ENCODE results near the gene NRTN.

The NRTN gene

DNA sequence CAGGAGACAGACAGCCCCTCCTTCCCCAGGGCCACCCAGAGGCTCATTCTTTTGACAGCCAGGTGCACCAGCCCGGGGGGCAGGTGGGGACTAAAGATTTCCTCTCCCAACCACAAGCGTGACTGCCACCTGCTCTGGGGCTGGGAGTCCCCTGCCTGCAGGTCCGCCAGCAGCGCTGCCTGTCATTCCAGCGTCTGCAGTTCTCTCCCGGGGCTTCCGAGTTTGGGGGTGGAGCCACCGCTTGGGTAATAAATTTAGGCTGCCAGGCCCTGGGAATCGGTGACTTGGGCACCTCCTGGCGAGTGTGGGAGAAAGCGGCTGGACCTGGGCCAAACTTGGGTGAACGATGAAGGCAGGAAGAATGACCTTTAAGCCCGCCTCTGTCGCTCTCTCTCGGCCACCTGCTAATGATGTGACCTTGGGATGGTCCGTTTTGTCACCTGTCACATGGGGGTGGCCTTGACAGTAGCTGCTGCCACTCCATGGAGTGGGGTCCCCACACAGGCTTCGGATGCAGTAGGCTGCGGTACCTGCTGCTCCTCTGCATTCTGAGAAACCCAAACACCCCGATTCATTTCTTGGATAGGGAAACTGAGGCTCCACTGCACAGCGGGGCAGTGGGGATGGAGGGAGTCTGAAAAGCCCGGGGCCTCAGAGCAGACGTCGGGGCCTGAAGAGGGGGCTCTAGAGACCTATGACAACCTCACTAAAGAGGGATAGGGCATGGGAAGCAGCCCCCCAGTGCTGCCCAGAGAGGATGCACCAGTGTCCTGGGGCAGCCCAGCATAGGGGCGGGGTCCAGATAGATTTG, 21.9 kb downstream of the NRTN start:
- WGBS (ENCODE audit: extremely low coverage, insufficient coverage, low lambda C conversion rate), result no CpG with 5 or more reads among the region's 24 CpGs
- H3K27ac ChIP-seq (ENCODE audit: low read depth, low read length), result no peak overlapping the region

DNA sequence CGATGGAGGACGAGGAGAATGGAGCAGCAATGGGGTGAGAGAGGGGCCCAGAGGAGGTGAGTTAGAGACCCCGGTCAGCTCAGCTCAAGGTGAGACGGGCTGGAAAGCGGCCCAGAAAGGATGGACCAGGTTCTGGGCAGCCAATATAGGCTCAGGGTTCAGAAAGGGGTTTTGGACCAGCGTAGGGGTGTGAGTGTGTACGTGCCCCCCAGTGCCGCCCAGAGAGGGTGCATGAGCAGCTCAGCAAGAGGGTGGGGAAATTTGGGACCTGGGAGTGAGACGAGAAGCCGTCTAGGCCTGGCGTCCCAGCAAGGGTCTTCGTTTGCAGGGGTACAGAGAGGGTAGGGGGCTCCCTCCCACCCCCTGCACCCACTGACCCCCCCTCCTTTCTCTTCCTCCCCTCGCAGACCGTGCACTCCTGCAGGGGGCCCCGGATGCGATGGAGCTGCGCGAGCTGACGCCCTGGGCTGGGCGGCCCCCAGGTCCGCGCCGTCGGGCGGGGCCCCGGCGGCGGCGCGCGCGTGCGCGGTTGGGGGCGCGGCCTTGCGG, 22.5 kb downstream of the NRTN start:
- no peak overlapping the region for H3K4me3 ChIP-seq (ENCODE audit: low read length)
- H3K79me1 ChIP-seq (ENCODE audit: low read length), result no peaks in the 10 kb centered on the region
- no peaks in the 10 kb centered on the region for H3K79me2 ChIP-seq (ENCODE audit: control insufficient read depth, insufficient read depth, low read length)
- no peak overlapping the region for H2BK15ac ChIP-seq (replicated peaks; ENCODE audit: low read depth)
- H3K36me3 ChIP-seq (ENCODE audit: control insufficient read depth, insufficient read depth, low read length), result no peaks in the 10 kb centered on the region
- no peak overlapping the region for H3K4me2 ChIP-seq (ENCODE audit: low read length)
- no peak overlapping the region for H4K8ac ChIP-seq (ENCODE audit: low read depth, low read length)
- no peak overlapping the region for H3K27ac ChIP-seq (ENCODE audit: low read depth, low read length)
- no CpG with 5 or more reads among the region's 37 CpGs for WGBS (ENCODE audit: extremely low coverage, insufficient coverage, low lambda C conversion rate)
- peaks cover 3% of the 10 kb centered on the region for H3K4me1 ChIP-seq (ENCODE audit: control insufficient read depth, low read depth, low read length)
- no peak overlapping the region for H2BK5ac ChIP-seq (ENCODE audit: low read length)
- H3K23ac ChIP-seq (ENCODE audit: low read length), result no peak overlapping the region
- H2AK5ac ChIP-seq (ENCODE audit: low read length), result no peak overlapping the region
- H3K9ac ChIP-seq (ENCODE audit: low read length), result peak overlapping the region; percentile 98
- no peak overlapping the region for H4K5ac ChIP-seq (ENCODE audit: low read length)
- DNase-seq, result no peak
- no peaks in the 10 kb centered on the region for H3K27me3 ChIP-seq (ENCODE audit: insufficient read depth, low read length, poor library complexity)
- H3K56ac ChIP-seq (ENCODE audit: low read length), result peak overlapping the region; percentile 96
- no peak overlapping the region for H2BK120ac ChIP-seq (ENCODE audit: low read depth, low read length)
- no peak overlapping the region for H3K18ac ChIP-seq (ENCODE audit: low read length)
- H3K4ac ChIP-seq (ENCODE audit: low read depth, low read length), result peak overlapping the region; percentile 41

More for the DNA sequence above, 21.9 kb downstream of the NRTN start:
- Histone ChIP-seq H2AK5ac (ENCODE audit: low read length) (no peak overlapping the region), H4K5ac (ENCODE audit: low read length) (no peak overlapping the region), H3K79me2 (ENCODE audit: control insufficient read depth, insufficient read depth, low read length) (no peaks in the 10 kb centered on the region), H3K4me3 (ENCODE audit: low read length) (no peak overlapping the region), H2BK5ac (ENCODE audit: low read length) (no peak overlapping the region), H3K4me1 (ENCODE audit: control insufficient read depth, low read depth, low read length) (peaks cover 3% of the 10 kb centered on the region), H3K18ac (ENCODE audit: low read length) (no peak overlapping the region), H3K9ac (ENCODE audit: low read length) (no peak overlapping the region), H3K36me3 (ENCODE audit: control insufficient read depth, insufficient read depth, low read length) (no peaks in the 10 kb centered on the region), H3K23ac (ENCODE audit: low read length) (no peak overlapping the region), H3K56ac (ENCODE audit: low read length) (no peak overlapping the region), H4K8ac (ENCODE audit: low read depth, low read length) (no peak overlapping the region), H3K79me1 (ENCODE audit: low read length) (no peaks in the 10 kb centered on the region), H2BK15ac (replicated peaks; ENCODE audit: low read depth) (no peak overlapping the region), H2BK120ac (ENCODE audit: low read depth, low read length) (no peak overlapping the region), H3K27me3 (ENCODE audit: insufficient read depth, low read length, poor library complexity) (no peaks in the 10 kb centered on the region), H3K4ac (ENCODE audit: low read depth, low read length) (no peak overlapping the region), H3K4me2 (ENCODE audit: low read length) (no peak overlapping the region)
- peak; percentile 76 for DNase-seq

GRCh38 chr19:5827891-5828660, 23.2 kb downstream of the NRTN start:
- no peak overlapping the region for H2BK15ac ChIP-seq (replicated peaks; ENCODE audit: low read depth)
- no peak overlapping the region for H2BK120ac ChIP-seq (ENCODE audit: low read depth, low read length)
- peak overlapping the region; percentile 54 for H2BK5ac ChIP-seq (ENCODE audit: low read length)
- peak overlapping the region; percentile 5 for H4K5ac ChIP-seq (ENCODE audit: low read length)
- WGBS (ENCODE audit: extremely low coverage, insufficient coverage, low lambda C conversion rate), result no CpG with 5 or more reads among the region's 91 CpGs
- no peak overlapping the region for H4K8ac ChIP-seq (ENCODE audit: low read depth, low read length)
- H2AK5ac ChIP-seq (ENCODE audit: low read length), result no peak overlapping the region
- peaks cover 3% of the 10 kb centered on the region for H3K4me1 ChIP-seq (ENCODE audit: control insufficient read depth, low read depth, low read length)
- no peaks in the 10 kb centered on the region for H3K79me1 ChIP-seq (ENCODE audit: low read length)
- H3K36me3 ChIP-seq (ENCODE audit: control insufficient read depth, insufficient read depth, low read length), result no peaks in the 10 kb centered on the region
- peak; percentile 96 for DNase-seq
- peak overlapping the region; percentile 59 for H3K27ac ChIP-seq (ENCODE audit: low read depth, low read length)
- H3K4me3 ChIP-seq (ENCODE audit: low read length), result peak overlapping the region; percentile 83
- H3K4ac ChIP-seq (ENCODE audit: low read depth, low read length), result peak overlapping the region; percentile 62
- peak overlapping the region; percentile 98 for H3K4me2 ChIP-seq (ENCODE audit: low read length)
- no peaks in the 10 kb centered on the region for H3K27me3 ChIP-seq (ENCODE audit: insufficient read depth, low read length, poor library complexity)
- peak overlapping the region; percentile 10 for H3K18ac ChIP-seq (ENCODE audit: low read length)
- H3K9ac ChIP-seq (ENCODE audit: low read length), result peak overlapping the region; percentile 98
- H3K23ac ChIP-seq (ENCODE audit: low read length), result peak overlapping the region; percentile 89
- peak overlapping the region; percentile 96 for H3K56ac ChIP-seq (ENCODE audit: low read length)
- H3K79me2 ChIP-seq (ENCODE audit: control insufficient read depth, insufficient read depth, low read length), result no peaks in the 10 kb centered on the region

GRCh38 chr19:5828661-5829566, 24.0 kb downstream of the NRTN start:
- Histone ChIP-seq H3K36me3 (ENCODE audit: control insufficient read depth, insufficient read depth, low read length) (no peaks in the 10 kb centered on the region), H2BK15ac (replicated peaks; ENCODE audit: low read depth) (no peak overlapping the region), H3K4me2 (ENCODE audit: low read length) (peak overlapping the region; percentile 98), H2BK120ac (ENCODE audit: low read depth, low read length) (no peak overlapping the region), H3K56ac (ENCODE audit: low read length) (peak overlapping the region; percentile 88), H3K4me3 (ENCODE audit: low read length) (peak overlapping the region; percentile 83), H3K9ac (ENCODE audit: low read length) (peak overlapping the region; percentile 98), H3K4ac (ENCODE audit: low read depth, low read length) (peak overlapping the region; percentile 62), H2AK5ac (ENCODE audit: low read length) (peak overlapping the region; percentile 58), H3K79me2 (ENCODE audit: control insufficient read depth, insufficient read depth, low read length) (no peaks in the 10 kb centered on the region), H3K27me3 (ENCODE audit: insufficient read depth, low read length, poor library complexity) (no peaks in the 10 kb centered on the region), H2BK5ac (ENCODE audit: low read length) (peak overlapping the region; percentile 54), H3K4me1 (ENCODE audit: control insufficient read depth, low read depth, low read length) (peaks cover 3% of the 10 kb centered on the region), H4K8ac (ENCODE audit: low read depth, low read length) (no peak overlapping the region), H4K5ac (ENCODE audit: low read length) (peak overlapping the region; percentile 5), H3K18ac (ENCODE audit: low read length) (peak overlapping the region; percentile 10), H3K23ac (ENCODE audit: low read length) (peak overlapping the region; percentile 89), H3K27ac (ENCODE audit: low read depth, low read length) (peak overlapping the region; percentile 31), H3K79me1 (ENCODE audit: low read length) (no peaks in the 10 kb centered on the region)
- WGBS (ENCODE audit: extremely low coverage, insufficient coverage, low lambda C conversion rate), result no CpG with 5 or more reads among the region's 47 CpGs
- DNase-seq, result peak; percentile 62

GRCh38 chr19:5829567-5830310, 24.9 kb downstream of the NRTN start:
- Histone ChIP-seq H3K4me2 (ENCODE audit: low read length) (no peak overlapping the region), H3K23ac (ENCODE audit: low read length) (no peak overlapping the region), H3K4ac (ENCODE audit: low read depth, low read length) (no peak overlapping the region), H3K79me1 (ENCODE audit: low read length) (no peaks in the 10 kb centered on the region), H2BK120ac (ENCODE audit: low read depth, low read length) (no peak overlapping the region), H2BK5ac (ENCODE audit: low read length) (no peak overlapping the region), H4K8ac (ENCODE audit: low read depth, low read length) (no peak overlapping the region), H3K4me1 (ENCODE audit: control insufficient read depth, low read depth, low read length) (peaks cover 3% of the 10 kb centered on the region), H3K27ac (ENCODE audit: low read depth, low read length) (no peak overlapping the region), H3K27me3 (ENCODE audit: insufficient read depth, low read length, poor library complexity) (no peaks in the 10 kb centered on the region), H2AK5ac (ENCODE audit: low read length) (no peak overlapping the region), H3K79me2 (ENCODE audit: control insufficient read depth, insufficient read depth, low read length) (no peaks in the 10 kb centered on the region), H3K36me3 (ENCODE audit: control insufficient read depth, insufficient read depth, low read length) (no peaks in the 10 kb centered on the region), H3K4me3 (ENCODE audit: low read length) (no peak overlapping the region), H2BK15ac (replicated peaks; ENCODE audit: low read depth) (no peak overlapping the region), H3K56ac (ENCODE audit: low read length) (peak overlapping the region; percentile 49), H4K5ac (ENCODE audit: low read length) (no peak overlapping the region), H3K9ac (ENCODE audit: low read length) (peak overlapping the region; percentile 38), H3K18ac (ENCODE audit: low read length) (no peak overlapping the region)
- no CpG with 5 or more reads among the region's 34 CpGs for WGBS (ENCODE audit: extremely low coverage, insufficient coverage, low lambda C conversion rate)
- DNase-seq, result no peak
